WTC11 (cell line): ENCODE results near the gene ITPK1. TPM values are rescaled to one million over a fixed set of nuclear protein-coding genes. Genes with fewer than 3 reads are reported as not detected.
A peak's percentile ranks its signal among the peaks of the same experiment; 100 is the strongest.

Source experiments
- ATAC-seq: fragments of 200-7000 bp; cut with Tn5 transposase; 2 replicates; pipeline ENCODE4 v1.10.0; 2021; ENCODE audit warnings: mild to moderate bottlenecking, moderate library complexity
- CTCF ChIA-PET: fragments of 300-600 bp; sonication (Branson Sonifier 250); formaldehyde crosslinking; loops from one replicate; lab custom pipeline; 2021; ENCODE audit warnings: antibody characterized with exemption; lab: Charles Lee
- POLR2A ChIA-PET: fragments of 350-600 bp; sonication (Branson Sonifier 250); formaldehyde crosslinking; loops from one replicate; lab custom pipeline; 2021; ENCODE audit warnings: antibody characterized with exemption; lab: Charles Lee
- DNase-seq: peaks from one replicate; pipeline ENCODE4 v3.0.0; 2021; ENCODE audit warnings: low spot score
- H3K27ac Mint-ChIP-seq: 2 replicates; pipeline ENCODE4 v1.8.0; 2021; ENCODE audit warnings: mixed read lengths
- H3K27me3 Mint-ChIP-seq: 2 replicates; pipeline ENCODE4 v1.8.0; 2021; ENCODE audit warnings: low read depth, mild to moderate bottlenecking, moderate library complexity, mixed read lengths
- H3K36me3 Mint-ChIP-seq: 2 replicates; pipeline ENCODE4 v1.8.0; 2021; ENCODE audit warnings: mixed read lengths
- H3K4me1 Mint-ChIP-seq: 2 replicates; pipeline ENCODE4 v1.8.0; 2022; ENCODE audit warnings: mixed read lengths
- H3K4me3 Mint-ChIP-seq: 2 replicates; pipeline ENCODE4 v1.8.0; 2021; ENCODE audit warnings: mild to moderate bottlenecking, moderate library complexity, mixed read lengths
- H3K9me3 Mint-ChIP-seq: 2 replicates; pipeline ENCODE4 v1.8.0; 2021; ENCODE audit warnings: mixed read lengths
- CREM ChIP-seq: sonication (generic); formaldehyde crosslinking; IDR thresholded peaks from 2 replicates; pipeline ENCODE4 v1.8.1; 2022; ENCODE audit warnings: mild to moderate bottlenecking, missing genetic modification reagents, moderate library complexity
- FOXJ3 ChIP-seq: sonication (generic); formaldehyde crosslinking; IDR thresholded peaks from 2 replicates; pipeline ENCODE4 v1.9.0; 2021; ENCODE audit warnings: missing genetic modification reagents, mild to moderate bottlenecking, borderline replicate concordance
- FOXK1 ChIP-seq: sonication (generic); formaldehyde crosslinking; IDR thresholded peaks from 2 replicates; pipeline ENCODE4 v1.8.0; 2022; ENCODE audit warnings: mild to moderate bottlenecking, moderate library complexity, missing genetic modification reagents
- FOXP1 ChIP-seq: sonication (generic); formaldehyde crosslinking; IDR thresholded peaks from 2 replicates; pipeline ENCODE4 v1.8.0; 2022; ENCODE audit warnings: missing genetic modification reagents, mild to moderate bottlenecking, moderate library complexity, borderline replicate concordance
- HMGA2 ChIP-seq: fragments of 250-450 bp; sonication (Bioruptor Pico); IDR thresholded peaks from 2 replicates; pipeline ENCODE4 v1.4.0; 2021; ENCODE audit warnings: mild to moderate bottlenecking, moderate library complexity
- JUN ChIP-seq: sonication (generic); formaldehyde crosslinking; IDR thresholded peaks from 2 replicates; pipeline ENCODE4 v1.8.0; 2023; ENCODE audit warnings: mild to moderate bottlenecking, missing genetic modification reagents
- KAT7 ChIP-seq: sonication (generic); formaldehyde crosslinking; IDR thresholded peaks from 2 replicates; pipeline ENCODE4 v1.8.1; 2023; ENCODE audit warnings: missing genetic modification reagents, mild to moderate bottlenecking, borderline replicate concordance
- NFATC4 ChIP-seq: fragments of 250-450 bp; sonication (Bioruptor Pico); IDR thresholded peaks from 2 replicates; pipeline ENCODE4 v1.9.0; 2021; ENCODE audit warnings: mild to moderate bottlenecking
- NFE2L1 ChIP-seq: sonication (generic); formaldehyde crosslinking; IDR thresholded peaks from 2 replicates; pipeline ENCODE4 v1.8.1; 2023; ENCODE audit warnings: missing genetic modification reagents
- NR1H2 ChIP-seq: sonication (generic); formaldehyde crosslinking; IDR thresholded peaks from 2 replicates; pipeline ENCODE4 v1.9.0; 2021; ENCODE audit warnings: mild to moderate bottlenecking, moderate library complexity, missing genetic modification reagents
- RORB ChIP-seq: fragments of 250-450 bp; sonication (Bioruptor Pico); IDR thresholded peaks from 2 replicates; pipeline ENCODE4 v1.9.0; 2021; ENCODE audit warnings: mild to moderate bottlenecking
- SOX15 ChIP-seq: fragments of 250-450 bp; sonication (Bioruptor Pico); IDR thresholded peaks from 2 replicates; pipeline ENCODE4 v1.9.0; 2021; ENCODE audit warnings: mild to moderate bottlenecking
- ZNF121 ChIP-seq: sonication (generic); formaldehyde crosslinking; IDR thresholded peaks from 2 replicates; pipeline ENCODE4 v1.8.0; 2023; ENCODE audit warnings: missing genetic modification reagents
- ZNF263 ChIP-seq: sonication (generic); formaldehyde crosslinking; IDR thresholded peaks from 2 replicates; pipeline ENCODE4 v1.8.1; 2022; ENCODE audit warnings: low read depth, mild to moderate bottlenecking, moderate library complexity, missing genetic modification reagents
- total RNA-seq: library from RNA; stranded (reverse); gene quantifications from 3 replicates; pipeline ENCODE4 v1.2.3, GENCODE V29; 2021
- TF ChIP-seq, protein P1 (sequence below): sonication (generic); formaldehyde crosslinking; IDR thresholded peaks from 2 replicates; pipeline ENCODE4 v1.8.0; 2023; ENCODE audit warnings: mild to moderate bottlenecking, missing genetic modification reagents
- TF ChIP-seq, protein P2 (sequence below): sonication (generic); formaldehyde crosslinking; IDR thresholded peaks from 2 replicates; pipeline ENCODE4 v1.8.1; 2023; ENCODE audit warnings: mild to moderate bottlenecking, missing genetic modification reagents
- TF ChIP-seq, protein P3 (sequence below): sonication (generic); formaldehyde crosslinking; IDR thresholded peaks from 2 replicates; pipeline ENCODE4 v1.8.0; 2022; ENCODE audit warnings: mild to moderate bottlenecking, missing genetic modification reagents
- TF ChIP-seq, protein P4 (sequence below): fragments of 200-600 bp; IDR thresholded peaks from 2 replicates; pipeline ENCODE4 v1.8.0; 2022; ENCODE audit warnings: antibody characterized with exemption
- TF ChIP-seq, protein P5 (sequence below): sonication (generic); formaldehyde crosslinking; IDR thresholded peaks from 2 replicates; pipeline ENCODE4 v1.8.1; 2022; ENCODE audit warnings: missing genetic modification reagents, borderline replicate concordance

Gene ITPK1
- total RNA-seq, 1 experiment from 2014 or later: 144 TPM

DNA sequence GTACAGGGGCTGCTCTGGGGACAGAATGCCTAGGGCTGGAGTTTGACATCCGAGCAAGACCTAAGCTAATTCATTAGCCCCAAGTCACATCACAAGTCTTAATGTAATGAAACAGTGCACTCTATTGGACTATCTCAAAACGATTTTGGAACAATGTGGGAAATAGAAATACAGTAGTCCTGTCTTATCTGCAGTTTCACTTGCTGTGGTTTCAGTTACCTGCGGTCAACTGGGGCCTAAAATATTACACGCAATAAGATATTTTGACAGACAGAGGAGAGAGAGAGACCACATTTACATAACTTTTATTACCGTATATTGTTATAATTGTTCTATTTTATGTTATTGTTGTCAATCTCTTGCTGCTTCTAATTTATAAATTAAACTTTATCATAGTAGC is 47.8 kb upstream of the ITPK1 start (continued):
- TF ChIP-seq, protein P1, sequence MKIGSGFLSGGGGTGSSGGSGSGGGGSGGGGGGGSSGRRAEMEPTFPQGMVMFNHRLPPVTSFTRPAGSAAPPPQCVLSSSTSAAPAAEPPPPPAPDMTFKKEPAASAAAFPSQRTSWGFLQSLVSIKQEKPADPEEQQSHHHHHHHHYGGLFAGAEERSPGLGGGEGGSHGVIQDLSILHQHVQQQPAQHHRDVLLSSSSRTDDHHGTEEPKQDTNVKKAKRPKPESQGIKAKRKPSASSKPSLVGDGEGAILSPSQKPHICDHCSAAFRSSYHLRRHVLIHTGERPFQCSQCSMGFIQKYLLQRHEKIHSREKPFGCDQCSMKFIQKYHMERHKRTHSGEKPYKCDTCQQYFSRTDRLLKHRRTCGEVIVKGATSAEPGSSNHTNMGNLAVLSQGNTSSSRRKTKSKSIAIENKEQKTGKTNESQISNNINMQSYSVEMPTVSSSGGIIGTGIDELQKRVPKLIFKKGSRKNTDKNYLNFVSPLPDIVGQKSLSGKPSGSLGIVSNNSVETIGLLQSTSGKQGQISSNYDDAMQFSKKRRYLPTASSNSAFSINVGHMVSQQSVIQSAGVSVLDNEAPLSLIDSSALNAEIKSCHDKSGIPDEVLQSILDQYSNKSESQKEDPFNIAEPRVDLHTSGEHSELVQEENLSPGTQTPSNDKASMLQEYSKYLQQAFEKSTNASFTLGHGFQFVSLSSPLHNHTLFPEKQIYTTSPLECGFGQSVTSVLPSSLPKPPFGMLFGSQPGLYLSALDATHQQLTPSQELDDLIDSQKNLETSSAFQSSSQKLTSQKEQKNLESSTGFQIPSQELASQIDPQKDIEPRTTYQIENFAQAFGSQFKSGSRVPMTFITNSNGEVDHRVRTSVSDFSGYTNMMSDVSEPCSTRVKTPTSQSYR: no peak
- no peak for TF ChIP-seq CREM (CRISPR knock-in tag)
- TF ChIP-seq ZNF121 (CRISPR knock-in tag): no peak
- no peak for TF ChIP-seq JUN (CRISPR knock-in tag)
- TF ChIP-seq FOXK1 (CRISPR knock-in tag): no peak
- TF ChIP-seq ZNF263 (CRISPR knock-in tag): no peak
- TF ChIP-seq, protein P2, sequence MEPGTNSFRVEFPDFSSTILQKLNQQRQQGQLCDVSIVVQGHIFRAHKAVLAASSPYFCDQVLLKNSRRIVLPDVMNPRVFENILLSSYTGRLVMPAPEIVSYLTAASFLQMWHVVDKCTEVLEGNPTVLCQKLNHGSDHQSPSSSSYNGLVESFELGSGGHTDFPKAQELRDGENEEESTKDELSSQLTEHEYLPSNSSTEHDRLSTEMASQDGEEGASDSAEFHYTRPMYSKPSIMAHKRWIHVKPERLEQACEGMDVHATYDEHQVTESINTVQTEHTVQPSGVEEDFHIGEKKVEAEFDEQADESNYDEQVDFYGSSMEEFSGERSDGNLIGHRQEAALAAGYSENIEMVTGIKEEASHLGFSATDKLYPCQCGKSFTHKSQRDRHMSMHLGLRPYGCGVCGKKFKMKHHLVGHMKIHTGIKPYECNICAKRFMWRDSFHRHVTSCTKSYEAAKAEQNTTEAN (CRISPR knock-in tag): no peak
- no peak for TF ChIP-seq FOXP1
- TF ChIP-seq SOX15 (CRISPR knock-in tag): no peak
- no peak for TF ChIP-seq HMGA2
- TF ChIP-seq, all 79 proteins: peak for 0

DNA sequence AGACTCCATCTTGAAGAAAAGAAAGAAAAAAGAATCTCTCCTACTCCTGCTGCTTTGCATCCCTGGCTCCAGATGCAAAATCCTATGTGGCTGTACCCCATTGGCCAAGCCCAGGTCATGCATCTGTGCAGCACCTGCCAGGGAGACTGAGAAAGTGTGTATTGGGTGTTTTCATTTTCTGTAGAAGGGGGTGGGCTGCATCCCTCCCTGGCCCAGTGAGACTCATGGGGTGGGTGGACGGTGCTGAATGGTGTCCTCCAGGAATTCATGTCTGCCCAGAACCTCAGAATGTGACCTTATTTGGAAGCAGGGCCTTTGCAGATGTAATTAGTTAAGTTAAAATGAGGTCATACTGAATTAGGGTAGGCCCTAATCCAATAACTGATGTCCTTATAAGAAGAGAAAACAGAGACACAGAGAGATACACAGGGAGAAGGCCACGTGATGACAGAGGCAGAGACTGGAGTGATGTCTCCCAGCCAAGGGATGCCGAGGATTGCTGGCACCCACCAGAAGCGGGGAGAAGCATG is 45.8 kb upstream of the ITPK1 start:
- Mint-ChIP-seq H3K36me3 (no peaks in the 10 kb centered on the region), H3K27me3 (peaks cover 3% of the 10 kb centered on the region; the same call in 1 of the 2 replicates), H3K9me3 (no peaks in the 10 kb centered on the region), H3K27ac (peak overlapping the region; percentile 81; the same call in 1 of the 2 replicates), H3K4me3 (no peak overlapping the region), H3K4me1 (peaks cover 4% of the 10 kb centered on the region)
- POLR2A ChIA-PET: no interaction called here
- DNase-seq: no peak
- CTCF ChIA-PET: interaction anchor here (0.8 to 3.0 kb wide), 11 partner anchors 8 to 232 kb away, joined by 3 to 28 read pairs (median 5); partner anchors contain the start of genes LYSET and MOAP1
- TF ChIP-seq NFATC4: no peak
- no peak for TF ChIP-seq ZNF121 (CRISPR knock-in tag)
- TF ChIP-seq, protein P2 (CRISPR knock-in tag): no peak
- no peak for TF ChIP-seq KAT7
- TF ChIP-seq NFE2L1: no peak
- TF ChIP-seq FOXJ3: no peak
- no peak for TF ChIP-seq NR1H2 (CRISPR knock-in tag)
- no peak for TF ChIP-seq RORB (CRISPR knock-in tag)
- TF ChIP-seq, protein P3, sequence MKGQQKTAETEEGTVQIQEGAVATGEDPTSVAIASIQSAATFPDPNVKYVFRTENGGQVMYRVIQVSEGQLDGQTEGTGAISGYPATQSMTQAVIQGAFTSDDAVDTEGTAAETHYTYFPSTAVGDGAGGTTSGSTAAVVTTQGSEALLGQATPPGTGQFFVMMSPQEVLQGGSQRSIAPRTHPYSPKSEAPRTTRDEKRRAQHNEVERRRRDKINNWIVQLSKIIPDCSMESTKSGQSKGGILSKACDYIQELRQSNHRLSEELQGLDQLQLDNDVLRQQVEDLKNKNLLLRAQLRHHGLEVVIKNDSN: no peak
- TF ChIP-seq CREM (CRISPR knock-in tag): no peak
- TF ChIP-seq, protein P4, sequence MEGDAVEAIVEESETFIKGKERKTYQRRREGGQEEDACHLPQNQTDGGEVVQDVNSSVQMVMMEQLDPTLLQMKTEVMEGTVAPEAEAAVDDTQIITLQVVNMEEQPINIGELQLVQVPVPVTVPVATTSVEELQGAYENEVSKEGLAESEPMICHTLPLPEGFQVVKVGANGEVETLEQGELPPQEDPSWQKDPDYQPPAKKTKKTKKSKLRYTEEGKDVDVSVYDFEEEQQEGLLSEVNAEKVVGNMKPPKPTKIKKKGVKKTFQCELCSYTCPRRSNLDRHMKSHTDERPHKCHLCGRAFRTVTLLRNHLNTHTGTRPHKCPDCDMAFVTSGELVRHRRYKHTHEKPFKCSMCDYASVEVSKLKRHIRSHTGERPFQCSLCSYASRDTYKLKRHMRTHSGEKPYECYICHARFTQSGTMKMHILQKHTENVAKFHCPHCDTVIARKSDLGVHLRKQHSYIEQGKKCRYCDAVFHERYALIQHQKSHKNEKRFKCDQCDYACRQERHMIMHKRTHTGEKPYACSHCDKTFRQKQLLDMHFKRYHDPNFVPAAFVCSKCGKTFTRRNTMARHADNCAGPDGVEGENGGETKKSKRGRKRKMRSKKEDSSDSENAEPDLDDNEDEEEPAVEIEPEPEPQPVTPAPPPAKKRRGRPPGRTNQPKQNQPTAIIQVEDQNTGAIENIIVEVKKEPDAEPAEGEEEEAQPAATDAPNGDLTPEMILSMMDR: no peak
- TF ChIP-seq, protein P5, sequence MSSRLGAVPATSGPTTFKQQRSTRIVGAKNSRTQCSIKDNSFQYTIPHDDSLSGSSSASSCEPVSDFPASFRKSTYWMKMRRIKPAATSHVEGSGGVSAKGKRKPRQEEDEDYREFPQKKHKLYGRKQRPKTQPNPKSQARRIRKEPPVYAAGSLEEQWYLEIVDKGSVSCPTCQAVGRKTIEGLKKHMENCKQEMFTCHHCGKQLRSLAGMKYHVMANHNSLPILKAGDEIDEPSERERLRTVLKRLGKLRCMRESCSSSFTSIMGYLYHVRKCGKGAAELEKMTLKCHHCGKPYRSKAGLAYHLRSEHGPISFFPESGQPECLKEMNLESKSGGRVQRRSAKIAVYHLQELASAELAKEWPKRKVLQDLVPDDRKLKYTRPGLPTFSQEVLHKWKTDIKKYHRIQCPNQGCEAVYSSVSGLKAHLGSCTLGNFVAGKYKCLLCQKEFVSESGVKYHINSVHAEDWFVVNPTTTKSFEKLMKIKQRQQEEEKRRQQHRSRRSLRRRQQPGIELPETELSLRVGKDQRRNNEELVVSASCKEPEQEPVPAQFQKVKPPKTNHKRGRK (CRISPR knock-in tag): no peak
- no peak for ATAC-seq
